Measurements from ENCODE around the gene AFF4. TPM values are rescaled to one million over a fixed set of nuclear protein-coding genes. Genes with fewer than 3 reads are reported as not detected.

Gene AFF4
- total and polyA plus RNA-seq, 2 of the 4 experiments (the other 2 are of a cell fraction), result 27.3 to 57.2 TPM

DNA sequence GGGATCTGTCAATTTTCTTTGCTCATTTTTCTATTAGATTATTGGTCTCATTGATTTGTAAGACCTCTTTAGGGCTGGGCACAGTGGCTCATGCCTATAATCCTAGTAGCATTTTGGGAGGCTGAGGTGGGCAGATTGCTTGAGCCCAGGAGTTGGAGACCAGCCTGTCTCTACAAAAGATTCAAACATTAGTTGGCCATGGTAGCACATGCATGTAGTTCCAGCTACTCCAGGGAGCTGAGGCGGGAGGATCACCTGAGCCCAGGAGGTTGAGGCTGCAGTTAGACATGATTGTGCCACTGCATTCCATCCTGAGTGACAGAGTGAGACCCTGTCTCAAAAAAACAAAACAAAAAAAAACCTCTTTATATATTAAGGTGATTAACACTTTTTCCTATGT is 126.6 kb downstream of the AFF4 start:
- DNase-seq (no peak), ATAC-seq (ENCODE audit: low read depth) (no peak)
- WGBS, 2 experiments (ENCODE audit: extremely low coverage in 2 of 2, insufficient read length in 1 of 2), result no CpG with 5 or more reads among the region's 1 CpG
- Histone ChIP-seq H4K5ac (ENCODE audit: low read depth, low read length) (no peak overlapping the region), H3K9ac (ENCODE audit: low read depth, low read length) (no peak overlapping the region), H3K56ac (ENCODE audit: extremely low read depth, insufficient read depth, low read length) (no peak overlapping the region), H2BK120ac (ENCODE audit: low read depth, low read length) (no peak overlapping the region), H3K4me3 (ENCODE audit: insufficient read depth, low read depth, low read length) (no peak overlapping the region), H2BK15ac (ENCODE audit: low read depth, low read length) (no peak overlapping the region), H3K4me1 (ENCODE audit: control insufficient read depth, insufficient read depth, low read length) (peaks cover 19% of the 10 kb centered on the region), H3K79me1 (ENCODE audit: low read depth in 1 of 2, low read length in 2 of 2) (no peaks in the 10 kb centered on the region), H3K9me3 (ENCODE audit: control insufficient read depth, insufficient read depth, low read length) (no peaks in the 10 kb centered on the region), H2AK5ac (ENCODE audit: low read depth, low read length) (no peak overlapping the region), H2AFZ (replicated peaks; ENCODE audit: low read length, poor library complexity) (no peak overlapping the region), H2BK20ac (ENCODE audit: low read depth, low read length) (no peak overlapping the region), H3K27me3 (ENCODE audit: control insufficient read depth, insufficient read depth, low read length) (no peaks in the 10 kb centered on the region), H3K4me2 (ENCODE audit: low read depth, low read length) (no peak overlapping the region), H3K27ac (ENCODE audit: insufficient read depth, low read length) (no peak overlapping the region), H4K8ac (ENCODE audit: low read depth in 2 of 2, low read length in 2 of 2) (no peak overlapping the region), H4K91ac (ENCODE audit: insufficient read depth, low read depth, low read length) (no peak overlapping the region), H4K20me1 (ENCODE audit: insufficient read depth, low read length) (no peaks in the 10 kb centered on the region), H3K36me3 (ENCODE audit: control insufficient read depth, insufficient read depth, low read length) (no peaks in the 10 kb centered on the region), H2AK9ac (replicated peaks; ENCODE audit: low read depth, low read length, poor library complexity) (no peak overlapping the region), H2BK5ac (ENCODE audit: low read depth, low read length, poor library complexity, severe bottlenecking) (no peak overlapping the region), H3K4ac (ENCODE audit: low read depth, low read length) (no peak overlapping the region), H3K14ac (replicated peaks; ENCODE audit: low read depth, low read length) (no peak overlapping the region), H3K18ac (ENCODE audit: low read depth, low read length) (no peak overlapping the region), H3K23ac (ENCODE audit: low read depth, low read length) (no peak overlapping the region), H3K9me1 (ENCODE audit: insufficient read depth, low read length) (peaks cover 7% of the 10 kb centered on the region)
- POLR2A ChIA-PET (ENCODE audit: unreplicated experiment), result no interaction called here
- dilution Hi-C loops (cut with HindIII; ENCODE audit: low sequenced_read_pairs, unreplicated experiment) (no loop called here), intact Hi-C loops (cut with micrococcal nuclease) (no loop called here), in situ Hi-C loops (cut with MboI; ENCODE audit: low sequenced_read_pairs) (no loop called here)
- no TSS peak for BruUV-seq (replicated peaks)
- TF ChIP-seq, protein P1, sequence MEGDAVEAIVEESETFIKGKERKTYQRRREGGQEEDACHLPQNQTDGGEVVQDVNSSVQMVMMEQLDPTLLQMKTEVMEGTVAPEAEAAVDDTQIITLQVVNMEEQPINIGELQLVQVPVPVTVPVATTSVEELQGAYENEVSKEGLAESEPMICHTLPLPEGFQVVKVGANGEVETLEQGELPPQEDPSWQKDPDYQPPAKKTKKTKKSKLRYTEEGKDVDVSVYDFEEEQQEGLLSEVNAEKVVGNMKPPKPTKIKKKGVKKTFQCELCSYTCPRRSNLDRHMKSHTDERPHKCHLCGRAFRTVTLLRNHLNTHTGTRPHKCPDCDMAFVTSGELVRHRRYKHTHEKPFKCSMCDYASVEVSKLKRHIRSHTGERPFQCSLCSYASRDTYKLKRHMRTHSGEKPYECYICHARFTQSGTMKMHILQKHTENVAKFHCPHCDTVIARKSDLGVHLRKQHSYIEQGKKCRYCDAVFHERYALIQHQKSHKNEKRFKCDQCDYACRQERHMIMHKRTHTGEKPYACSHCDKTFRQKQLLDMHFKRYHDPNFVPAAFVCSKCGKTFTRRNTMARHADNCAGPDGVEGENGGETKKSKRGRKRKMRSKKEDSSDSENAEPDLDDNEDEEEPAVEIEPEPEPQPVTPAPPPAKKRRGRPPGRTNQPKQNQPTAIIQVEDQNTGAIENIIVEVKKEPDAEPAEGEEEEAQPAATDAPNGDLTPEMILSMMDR (conservative IDR thresholded peaks at IDR 0.05; ENCODE audit: low read depth, low read length), result no peak
- no peak for TF ChIP-seq RFX5 (IDR thresholded peaks at IDR 0.05; ENCODE audit: low read depth, low read length)
- CTCF ChIA-PET, result interaction anchor here (0.7 kb wide), 1 partner anchor 20 kb away, joined by 4 read pairs; no protein-coding TSS in a partner anchor
